ENCODE data around the gene AKR1C2. TPM values are rescaled to one million over a fixed set of nuclear protein-coding genes. Genes with fewer than 3 reads are reported as not detected.
"Not testable (repeated sequence)": the region's sequence is repeated elsewhere in the genome, so short reads cannot be mapped to it uniquely, and the experiment has no call there.

Gene AKR1C2
- total RNA-seq, 1 experiment from 2014 or later: 16.2 TPM

GRCh38 chr10:4941540-4942330, 61.9 kb downstream of the AKR1C2 start:
- Histone ChIP-seq H3K36me3 (ENCODE audit: insufficient read depth, low read length, poor library complexity, severe bottlenecking) (no peaks in the 10 kb centered on the region), H3K27ac (ENCODE audit: low read depth, low read length, poor library complexity, severe bottlenecking) (no peak overlapping the region), H3K27me3 (replicated peaks; ENCODE audit: insufficient read depth, low read depth, low read length, poor library complexity) (no peaks in the 10 kb centered on the region), H3K4me1 (ENCODE audit: insufficient read depth, low read length, poor library complexity, severe bottlenecking) (peaks cover 5% of the 10 kb centered on the region), H3K4me3 (ENCODE audit: low read depth, low read length, poor library complexity, severe bottlenecking) (no peak overlapping the region), H3K9me3 (ENCODE audit: low read depth, low read length, poor library complexity, severe bottlenecking) (no peaks in the 10 kb centered on the region)
- BruUV-seq (replicated peaks): no TSS peak
- intact Hi-C loops (cut with micrococcal nuclease; ENCODE audit: unreplicated experiment): no loop called here
- DNase-seq (ENCODE audit: low spot score): no peak
- ChIA-PET POLR2A (ENCODE audit: low non-redundant PET) (no interaction called here), CTCF (no interaction called here)
- TF ChIP-seq EZH2 (IDR thresholded peaks at IDR 0.05; ENCODE audit: borderline replicate concordance, low read depth, low read length, poor library complexity, severe bottlenecking) (no peak), CTCF (conservative IDR thresholded peaks at IDR 0.05; ENCODE audit: low read depth, low read length) (no peak)

- H3K27me3 ChIP-seq (replicated peaks; ENCODE audit: insufficient read depth, low read depth, low read length, poor library complexity); H3K9me3 ChIP-seq (ENCODE audit: low read depth, low read length, poor library complexity, severe bottlenecking); H3K36me3 ChIP-seq (ENCODE audit: insufficient read depth, low read length, poor library complexity, severe bottlenecking); H3K4me3 ChIP-seq (ENCODE audit: low read depth, low read length, poor library complexity, severe bottlenecking); H3K4me1 ChIP-seq (ENCODE audit: insufficient read depth, low read length, poor library complexity, severe bottlenecking); H3K27ac ChIP-seq (ENCODE audit: low read depth, low read length, poor library complexity, severe bottlenecking); intact Hi-C loops (cut with micrococcal nuclease; ENCODE audit: unreplicated experiment); BruUV-seq (replicated peaks); POLR2A ChIA-PET (ENCODE audit: low non-redundant PET); DNase-seq (ENCODE audit: low spot score); CTCF ChIA-PET: not testable (repeated sequence)
Measured at GRCh38 chr10:4940909-4941308, 62.7 kb downstream of the AKR1C2 start.

GRCh38 chr10:4940073-4940428, 63.6 kb downstream of the AKR1C2 start:
- H3K4me1 ChIP-seq (ENCODE audit: insufficient read depth, low read length, poor library complexity, severe bottlenecking); H3K27me3 ChIP-seq (replicated peaks; ENCODE audit: insufficient read depth, low read depth, low read length, poor library complexity); CTCF ChIA-PET; intact Hi-C loops (cut with micrococcal nuclease; ENCODE audit: unreplicated experiment); POLR2A ChIA-PET (ENCODE audit: low non-redundant PET); H3K27ac ChIP-seq (ENCODE audit: low read depth, low read length, poor library complexity, severe bottlenecking); H3K9me3 ChIP-seq (ENCODE audit: low read depth, low read length, poor library complexity, severe bottlenecking); DNase-seq (ENCODE audit: low spot score); BruUV-seq (replicated peaks); H3K36me3 ChIP-seq (ENCODE audit: insufficient read depth, low read length, poor library complexity, severe bottlenecking); H3K4me3 ChIP-seq (ENCODE audit: low read depth, low read length, poor library complexity, severe bottlenecking): not testable (repeated sequence)

- Histone ChIP-seq H3K4me1 (ENCODE audit: insufficient read depth, low read length, poor library complexity, severe bottlenecking) (peaks cover 5% of the 10 kb centered on the region), H3K9me3 (ENCODE audit: low read depth, low read length, poor library complexity, severe bottlenecking) (no peaks in the 10 kb centered on the region), H3K4me3 (ENCODE audit: low read depth, low read length, poor library complexity, severe bottlenecking) (no peak overlapping the region), H3K27ac (ENCODE audit: low read depth, low read length, poor library complexity, severe bottlenecking) (no peak overlapping the region), H3K27me3 (replicated peaks; ENCODE audit: insufficient read depth, low read depth, low read length, poor library complexity) (no peaks in the 10 kb centered on the region), H3K36me3 (ENCODE audit: insufficient read depth, low read length, poor library complexity, severe bottlenecking) (no peaks in the 10 kb centered on the region)
- no peak for TF ChIP-seq CTCF (conservative IDR thresholded peaks at IDR 0.05; ENCODE audit: low read depth, low read length)
- TF ChIP-seq EZH2 (IDR thresholded peaks at IDR 0.05; ENCODE audit: borderline replicate concordance, low read depth, low read length, poor library complexity, severe bottlenecking): no peak
- no peak for DNase-seq (ENCODE audit: low spot score)
- no TSS peak for BruUV-seq (replicated peaks)
- intact Hi-C loops (cut with micrococcal nuclease; ENCODE audit: unreplicated experiment): no loop called here
- POLR2A ChIA-PET (ENCODE audit: low non-redundant PET): no interaction called here
- CTCF ChIA-PET: no interaction called here
Measured at GRCh38 chr10:4939224-4940072, 64.2 kb downstream of the AKR1C2 start.

Other genes with a start within 250 kb of the AKR1C2 start
- 10.8 and 11.3 TPM in 2 replicates for gene AKR1E2, start 177.7 kb downstream of the AKR1C2 start, total RNA-seq (2021)
- 9.8 and 10.2 TPM in 2 replicates for gene AKR1C1, start 40.4 kb downstream of the AKR1C2 start, total RNA-seq (2021)
- 618 and 627 TPM in 2 replicates for gene AKR1C3, start 90.6 kb upstream of the AKR1C2 start, total RNA-seq (2021)
- gene AKR1C8, start 181.3 kb upstream of the AKR1C2 start, total RNA-seq (2021): 0.48 and 0.58 TPM in 2 replicates
- gene AKR1C4, start 193.0 kb upstream of the AKR1C2 start, total RNA-seq (2021): not detected in 2 replicates